Measurements from ENCODE around the gene VPS54.
"Not testable (repeated sequence)": the region's sequence is repeated elsewhere in the genome, so short reads cannot be mapped to it uniquely, and the experiment has no call there.

Gene VPS54

DNA sequence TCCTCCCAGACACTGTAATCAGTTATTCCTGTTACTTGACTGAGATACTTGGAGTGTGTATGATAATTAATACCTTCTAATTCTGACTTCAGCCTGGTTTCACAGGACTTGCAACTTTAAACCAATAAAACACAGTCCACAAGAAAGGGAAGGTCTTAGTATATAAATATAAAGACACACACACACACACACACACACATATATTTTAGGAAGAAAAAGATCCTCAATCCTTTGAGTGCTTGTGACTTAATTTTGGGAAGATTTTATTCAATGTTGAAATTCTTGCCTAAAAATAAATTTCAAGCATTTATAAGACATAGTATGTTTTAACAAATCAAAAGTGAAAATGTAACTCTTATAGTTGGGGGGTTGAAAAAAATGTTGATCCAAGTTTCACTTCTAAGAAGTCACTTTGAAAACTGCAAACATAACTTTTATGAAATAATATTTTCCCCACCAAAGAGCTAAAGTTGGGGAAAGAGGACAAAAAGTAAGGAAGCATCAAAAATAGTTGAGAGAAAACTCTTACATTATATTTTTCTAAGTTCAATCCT is 824 bp upstream of the VPS54 start:
- DNase-seq = no peak

DNA sequence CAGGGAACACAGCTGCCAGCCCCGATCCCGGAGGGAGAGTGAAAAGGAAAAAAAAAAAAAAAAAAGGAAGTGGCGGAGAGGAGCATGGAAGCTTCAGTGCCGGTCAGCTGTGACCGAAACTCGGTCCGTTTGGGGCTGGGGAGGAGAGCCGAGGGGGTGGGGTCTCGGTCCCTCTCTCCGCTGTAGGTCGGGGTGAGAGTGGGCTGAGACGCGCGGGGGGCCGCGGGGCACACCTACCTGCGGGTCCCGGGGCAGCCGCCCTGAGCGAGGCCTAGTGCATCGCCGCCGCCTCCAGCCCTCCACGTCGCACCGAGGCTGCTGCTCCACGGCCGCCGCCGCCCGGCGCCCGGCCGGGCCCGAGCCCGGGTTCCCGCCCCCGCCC is 536 bp downstream of the VPS54 start:
- DNase-seq = no peak

DNA sequence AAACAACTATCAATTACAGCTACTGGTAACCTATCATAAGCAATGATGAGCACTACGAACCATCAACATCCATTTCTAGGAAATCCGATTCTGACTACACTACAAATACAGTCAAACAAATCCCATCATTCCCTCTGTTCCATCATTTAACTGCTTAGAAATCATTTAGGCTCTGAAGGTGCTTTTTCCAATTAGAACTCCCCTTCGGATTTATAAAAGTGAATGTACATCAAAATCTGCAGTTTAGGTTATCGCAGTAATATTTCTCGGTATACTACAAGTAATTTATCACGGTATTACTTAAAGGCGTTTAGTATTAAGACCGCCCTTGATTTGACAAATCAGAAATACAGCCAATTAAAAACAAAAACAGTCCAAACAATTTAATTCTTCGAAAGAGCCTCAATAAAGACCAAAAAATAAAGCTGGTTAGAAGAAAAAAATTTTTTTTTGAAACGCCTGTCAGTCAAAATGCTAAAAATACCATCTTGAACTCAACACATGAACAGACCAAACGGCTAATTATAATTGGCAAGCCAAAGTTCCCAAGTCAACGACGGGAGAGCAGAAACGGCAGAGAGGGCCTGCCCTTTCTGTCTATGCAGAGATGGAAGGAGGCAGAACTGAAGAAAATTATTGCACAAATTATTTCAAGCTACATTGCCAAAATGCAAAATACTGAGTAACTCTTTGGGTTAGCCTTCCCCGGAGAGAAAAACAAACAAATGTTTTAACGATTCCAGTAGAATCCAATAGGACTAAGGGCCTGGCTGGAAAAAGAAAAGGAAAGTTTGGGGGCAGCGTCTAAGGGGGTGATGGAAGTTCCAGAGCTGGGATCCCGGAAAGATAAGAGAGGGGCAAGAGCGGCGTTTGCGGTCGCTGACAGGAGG is 1.2 kb downstream of the VPS54 start:
- peak; percentile 52 for DNase-seq

DNA sequence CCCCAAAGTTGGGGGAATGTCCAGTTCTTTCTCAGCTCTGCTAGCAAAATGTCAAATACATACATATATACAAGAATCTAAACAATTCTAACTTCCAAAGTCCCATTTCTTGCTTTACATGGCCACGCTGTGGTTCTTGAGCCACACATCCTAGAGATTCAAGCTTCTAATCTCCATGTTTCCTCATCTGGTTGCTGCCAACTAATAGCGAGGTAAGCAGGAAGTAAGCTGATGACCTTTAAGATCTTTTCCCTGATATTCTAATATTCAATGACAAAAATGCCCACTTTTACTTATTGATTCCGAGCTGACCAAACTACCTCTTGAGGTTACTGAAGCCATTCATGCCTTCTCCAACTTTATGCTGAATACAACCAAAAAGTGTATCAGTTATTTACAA is 3.3 kb downstream of the VPS54 start:
- DNase-seq = peak; percentile 8

DNA sequence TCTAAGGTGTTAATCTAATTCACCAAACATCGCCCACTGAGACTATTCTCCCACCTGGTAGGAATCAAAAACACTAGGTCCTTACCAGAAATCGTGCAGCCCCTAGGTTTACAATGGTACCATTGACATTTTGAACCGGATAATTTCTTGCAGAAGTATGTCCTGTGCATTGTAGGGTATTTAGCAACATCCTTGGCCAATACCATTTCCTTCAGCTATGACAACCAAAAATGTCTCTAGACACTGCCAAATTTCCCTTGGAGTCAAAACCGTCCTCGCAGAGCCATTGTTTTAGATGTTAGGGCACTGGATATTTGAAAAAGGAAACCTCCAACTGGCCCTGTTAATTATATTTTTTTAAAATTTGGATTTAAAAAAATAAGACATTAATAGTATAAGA is 3.8 kb downstream of the VPS54 start:
- DNase-seq = no peak

DNA sequence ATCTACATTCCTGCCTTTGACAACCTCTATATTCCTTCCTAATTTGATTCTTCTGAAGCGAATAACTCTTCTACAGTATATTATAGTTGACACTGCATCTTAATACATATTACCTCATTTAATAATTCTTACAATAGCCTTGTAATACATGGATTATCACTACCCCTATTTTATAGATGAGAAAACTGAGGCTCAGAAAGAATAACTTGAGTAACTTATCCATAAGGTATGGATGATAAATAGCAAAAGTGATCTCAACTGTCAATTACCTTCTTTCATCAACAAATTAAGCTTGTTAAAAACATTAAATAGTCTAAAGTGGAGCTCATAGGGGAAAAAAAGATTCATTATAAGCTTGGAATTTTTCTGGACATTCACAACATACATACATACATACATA is 4.6 kb downstream of the VPS54 start:
- no peak for DNase-seq

DNA sequence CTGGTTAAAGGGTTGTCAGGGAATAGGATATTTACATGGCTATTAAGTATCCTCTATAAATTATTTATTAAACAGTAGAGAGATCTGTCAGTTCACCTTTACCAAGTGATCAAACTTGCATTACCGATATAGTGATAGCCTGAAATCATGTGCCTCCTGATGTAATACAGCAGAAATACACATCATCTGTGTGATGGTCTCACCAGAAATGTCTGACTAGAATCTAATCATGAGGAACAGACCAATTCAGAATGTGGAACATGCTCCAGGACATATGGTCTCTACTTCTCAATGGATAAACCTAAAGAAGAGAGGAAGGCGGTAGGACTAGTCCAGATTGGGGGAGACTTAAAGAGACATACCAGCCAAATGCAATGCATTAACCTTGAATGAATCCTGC is 6.2 kb downstream of the VPS54 start:
- no peak for DNase-seq

DNA sequence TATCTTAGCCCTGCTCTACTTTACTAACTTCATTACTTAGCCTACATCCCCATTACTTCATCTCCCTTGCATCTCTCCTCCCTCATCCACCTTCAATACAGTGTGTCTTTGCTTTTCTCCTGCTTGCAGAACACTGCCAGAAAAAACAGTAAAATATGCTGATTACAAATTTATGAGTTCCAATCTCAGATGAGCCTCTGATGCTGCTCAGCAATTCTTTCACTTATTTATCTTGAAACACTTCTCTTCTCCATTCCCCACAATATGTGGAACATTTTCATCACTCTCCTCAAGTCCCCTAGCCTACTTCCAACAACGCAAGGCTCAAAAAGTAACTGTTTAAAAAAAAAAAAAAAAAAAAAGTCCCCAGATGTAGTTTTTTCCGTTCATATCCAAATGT is 7.1 kb downstream of the VPS54 start:
- no peak for DNase-seq

DNA sequence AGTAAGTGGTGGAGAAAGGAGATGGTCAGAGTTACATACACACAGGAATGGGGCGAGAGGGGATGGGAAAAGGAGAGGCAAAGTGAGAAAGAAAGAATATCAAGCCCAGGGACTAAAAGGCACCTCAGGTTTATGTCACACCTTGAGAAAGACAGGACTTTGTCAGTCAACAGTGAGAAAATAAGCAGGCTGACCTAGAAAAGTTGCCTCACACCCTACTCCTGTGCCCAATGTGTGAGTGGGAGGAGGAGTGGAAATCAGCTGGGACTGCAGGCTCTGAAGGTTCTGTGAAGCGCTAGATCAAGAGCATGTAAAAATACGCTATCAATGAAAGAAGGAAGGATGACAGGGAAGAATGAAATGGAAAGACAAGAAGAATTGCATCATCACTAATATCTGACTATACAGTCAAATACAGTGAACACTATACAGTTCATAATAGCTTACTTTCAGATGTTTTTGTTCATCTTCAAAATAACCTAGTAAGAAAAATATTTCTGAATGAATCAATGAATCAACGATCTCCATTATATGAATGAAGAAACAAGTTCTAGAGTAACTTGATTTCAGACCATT is 10.7 kb downstream of the VPS54 start:
- DNase-seq = no peak

DNA sequence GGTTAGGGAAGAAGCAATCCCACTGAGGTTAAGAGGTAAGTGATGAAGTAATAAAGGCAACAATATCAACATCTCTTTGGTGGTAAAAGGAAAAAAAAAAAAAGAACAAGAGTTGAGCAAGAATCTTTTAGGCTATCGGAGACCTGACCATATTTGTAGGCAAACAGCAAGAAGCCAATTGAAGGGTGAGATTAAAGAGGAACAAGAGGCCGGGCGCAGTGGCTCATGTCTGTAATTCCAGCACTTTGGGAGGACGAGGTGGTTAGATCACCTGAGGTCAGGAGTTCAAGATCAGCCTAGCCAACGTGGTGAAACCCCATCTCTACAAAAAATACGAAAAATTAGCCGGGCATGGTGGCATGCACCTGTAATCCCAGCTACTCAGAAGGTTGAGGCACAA is 11.3 kb downstream of the VPS54 start:
- no peak for DNase-seq

DNA sequence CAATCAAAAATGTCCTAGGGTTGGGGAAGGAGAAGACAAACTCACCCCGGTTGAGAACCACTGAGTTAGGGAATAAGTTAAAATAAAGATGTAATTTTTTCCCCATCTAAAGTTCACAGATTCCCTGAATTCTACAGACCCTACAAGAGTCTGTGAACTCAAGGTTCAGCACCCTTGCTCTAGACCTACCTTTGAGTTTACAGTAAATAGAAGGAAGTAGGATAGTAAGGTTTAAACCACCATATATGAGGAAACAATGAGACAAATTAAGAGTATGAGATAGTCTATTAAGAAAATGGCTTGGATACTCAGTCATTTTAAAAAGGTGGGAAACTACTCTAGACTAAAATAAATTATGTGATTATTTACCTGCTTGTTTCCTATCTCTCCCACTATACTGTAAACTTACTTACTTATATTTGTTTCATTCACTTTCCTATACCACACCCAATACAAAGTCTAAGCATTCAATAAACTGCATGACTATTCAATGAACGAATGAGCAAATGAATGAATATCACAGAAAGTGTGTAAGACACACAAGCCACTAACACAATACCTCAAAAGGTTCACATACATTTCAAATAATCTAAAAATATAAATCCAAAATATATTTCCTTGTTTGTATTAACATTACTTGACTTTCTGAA is 13.4 kb downstream of the VPS54 start:
- DNase-seq = no peak

DNA sequence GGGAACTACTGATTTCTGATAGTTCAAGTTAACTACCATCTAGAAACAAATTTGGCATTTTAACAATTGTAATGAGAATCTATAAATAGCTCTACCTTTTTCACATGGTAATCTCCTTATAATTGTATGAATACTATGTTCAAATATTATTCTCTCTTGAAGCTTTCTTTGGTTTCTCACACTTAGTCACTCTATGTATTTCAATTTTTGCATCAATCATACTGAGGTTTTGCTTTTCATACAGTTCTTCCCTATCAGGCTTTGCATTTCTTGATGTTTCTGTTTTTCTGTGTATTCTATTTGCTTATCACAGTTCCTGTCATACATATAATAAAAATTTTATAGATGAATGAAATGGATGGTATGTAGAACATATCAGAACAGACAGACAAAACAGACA is 16.0 kb downstream of the VPS54 start:
- no peak for DNase-seq

DNA sequence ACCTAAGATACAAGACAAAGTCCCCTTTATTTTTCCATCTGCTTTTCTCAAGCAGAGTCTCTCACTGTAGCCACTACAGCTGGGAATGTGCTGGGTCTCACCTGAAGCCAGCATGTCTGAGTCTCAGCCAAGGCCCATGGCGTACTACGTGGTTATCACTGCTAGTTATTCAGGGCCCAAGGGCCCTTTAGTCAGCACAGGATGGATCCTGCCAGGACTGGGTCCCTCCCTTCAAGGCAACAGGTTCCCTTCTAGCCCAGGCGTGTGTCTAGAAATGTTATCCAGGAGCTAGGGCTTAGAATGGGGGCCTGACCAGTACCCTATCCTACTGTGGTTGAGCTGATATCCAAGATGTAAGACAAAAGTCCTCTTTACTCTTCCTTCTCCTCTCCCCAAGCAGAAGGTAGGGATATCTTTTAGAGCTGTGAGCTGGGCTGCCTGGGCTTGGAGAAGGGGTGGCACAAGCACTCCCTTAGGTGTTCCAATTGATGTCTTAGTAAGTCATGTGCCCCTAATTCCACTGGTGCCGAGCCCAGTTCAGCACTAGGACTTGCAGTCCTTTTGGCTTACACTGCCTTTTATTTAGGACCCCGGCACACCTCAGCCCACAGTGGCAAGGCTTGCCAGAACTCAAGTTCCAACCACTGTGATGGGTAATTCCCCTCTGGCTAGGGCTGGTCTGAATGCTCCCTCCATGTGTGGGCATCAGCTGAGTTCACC is 17.7 kb downstream of the VPS54 start:
- no peak for DNase-seq

DNA sequence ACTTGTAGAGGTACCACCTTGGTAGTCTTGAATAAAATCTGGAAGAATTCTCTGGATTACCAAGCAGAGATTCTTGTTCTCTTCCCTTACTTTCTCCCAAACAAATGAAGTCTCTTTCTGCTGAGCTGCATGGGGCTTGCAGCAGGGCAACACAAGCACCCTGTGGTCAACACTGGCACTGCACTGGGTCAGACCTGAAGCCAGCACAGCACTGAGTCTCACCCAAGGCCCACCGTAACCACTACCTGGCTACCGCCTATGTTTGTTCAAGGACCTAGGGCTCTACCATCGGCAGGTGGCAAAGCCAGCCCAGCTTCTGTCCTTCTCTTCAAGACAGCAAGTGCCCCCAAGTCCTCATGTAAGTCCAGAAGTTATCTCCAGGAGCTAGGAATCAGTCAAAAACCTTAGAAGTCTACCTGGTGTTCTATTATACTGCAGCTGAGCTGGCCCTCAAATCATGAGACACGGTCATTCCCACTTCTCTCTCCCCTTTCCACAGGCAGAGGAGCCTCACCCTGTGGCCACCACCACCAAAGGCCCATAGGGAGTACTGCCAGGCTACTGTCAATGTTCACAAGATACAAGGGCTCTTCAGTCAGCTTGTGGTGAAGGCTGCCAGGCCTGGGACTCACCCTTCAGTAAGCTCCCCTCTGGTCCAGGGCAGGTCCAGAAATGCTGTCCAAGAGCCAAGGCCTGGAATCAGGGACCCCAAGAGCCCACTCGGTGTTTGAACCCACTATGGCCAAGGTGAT is 18.4 kb downstream of the VPS54 start:
- DNase-seq = no peak

DNA sequence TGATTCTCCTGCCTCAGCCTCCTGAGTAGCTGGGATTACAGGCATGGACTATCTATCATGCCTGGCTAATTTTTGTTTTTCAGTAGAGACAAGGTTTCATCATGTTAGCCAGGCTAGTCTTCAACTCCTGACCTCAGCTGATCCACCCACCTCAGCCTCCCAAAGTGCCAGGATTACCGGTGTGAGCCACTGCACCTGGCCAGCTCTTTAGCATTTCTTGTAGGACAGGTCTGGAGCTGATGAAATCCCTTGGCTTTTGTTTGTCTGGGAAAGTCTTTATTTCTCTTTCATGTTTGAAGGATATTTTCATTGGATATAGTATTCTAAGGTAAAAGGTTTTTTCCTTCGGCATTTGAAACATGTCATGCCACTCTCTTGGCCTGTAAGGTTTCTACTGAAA is 20.2 kb downstream of the VPS54 start:
- DNase-seq = no peak

DNA sequence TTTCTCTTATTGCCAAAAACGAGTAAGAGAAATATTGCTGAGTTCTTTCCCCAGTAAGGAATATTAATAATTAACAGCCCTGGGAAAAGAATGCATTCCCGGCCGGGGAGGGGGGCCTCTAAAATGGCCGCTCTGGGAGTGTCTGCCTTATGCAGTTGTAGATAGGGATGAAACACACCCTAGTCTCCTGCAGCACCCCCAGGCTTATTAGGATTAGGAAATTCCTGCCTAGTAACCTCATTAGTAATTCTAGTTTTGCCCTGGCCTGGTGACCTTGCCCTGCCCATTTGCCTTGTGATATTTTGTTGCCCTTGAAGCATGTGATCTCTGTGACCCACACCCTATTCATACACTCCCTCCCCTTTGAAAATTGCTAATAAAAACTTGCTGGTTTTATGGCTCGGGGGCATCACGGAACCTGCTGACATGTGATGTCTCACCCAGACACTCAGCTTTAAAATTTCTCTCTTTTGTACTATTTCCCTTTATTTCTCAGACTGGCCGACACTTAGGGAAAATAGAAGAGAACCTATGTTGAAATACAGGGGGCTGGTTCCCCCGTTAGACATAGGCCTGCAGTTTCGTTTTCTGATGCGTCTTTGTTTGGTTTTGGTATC is 22.5 kb downstream of the VPS54 start:
- DNase-seq = not testable (repeated sequence)

DNA sequence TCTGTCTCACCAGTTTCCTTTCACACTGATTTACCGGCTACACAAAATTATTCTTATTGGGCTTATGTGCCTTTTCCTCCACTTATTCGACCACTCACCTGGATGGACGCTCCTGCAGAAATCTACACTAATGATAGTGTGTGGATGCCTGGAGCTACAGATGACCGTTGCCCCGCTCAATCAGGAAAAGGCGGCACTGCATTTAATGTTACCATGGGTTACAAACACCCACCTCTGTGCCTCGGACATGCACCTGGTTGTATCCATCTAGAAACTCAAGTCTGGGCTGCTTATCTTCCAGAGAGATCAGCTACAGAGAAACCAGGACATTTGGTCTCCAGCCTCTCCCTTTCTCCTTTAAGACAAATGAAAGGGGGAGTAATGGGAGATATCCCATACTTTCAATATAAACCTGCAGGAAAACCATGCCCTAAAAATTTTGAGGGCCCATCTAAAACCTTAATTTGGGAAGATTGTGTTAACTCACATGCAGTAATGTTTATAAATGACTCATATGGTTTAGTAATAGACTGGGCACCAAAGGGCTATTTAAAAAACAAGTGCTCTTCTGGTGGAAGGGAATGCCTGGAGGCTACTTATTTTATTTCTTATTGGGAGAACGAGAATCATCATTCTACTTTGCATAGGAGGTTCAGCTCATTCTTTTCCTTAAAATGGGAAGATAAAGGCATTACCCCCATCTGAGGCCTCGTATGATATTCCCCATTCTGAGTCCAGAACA is 24.7 kb downstream of the VPS54 start:
- DNase-seq = peak; percentile 11

DNA sequence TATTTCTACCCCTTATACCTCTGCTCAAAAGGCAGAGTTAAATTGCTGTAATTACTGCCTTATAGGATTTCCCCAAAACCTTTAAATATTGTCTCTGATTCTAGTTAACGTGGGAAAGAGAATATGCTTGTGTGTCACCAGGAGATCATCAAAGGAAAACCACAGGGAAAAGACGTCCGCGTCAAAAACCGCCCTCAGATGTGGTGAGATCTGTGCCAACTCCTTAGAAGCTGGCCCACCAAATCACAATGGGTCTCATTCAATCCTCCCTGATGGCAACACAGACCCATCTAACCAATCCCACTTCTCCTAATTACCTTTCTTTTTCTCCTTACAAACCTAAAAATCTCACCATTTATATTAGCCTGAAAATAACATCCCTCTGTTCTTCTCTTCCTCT is 25.4 kb downstream of the VPS54 start:
- no peak for DNase-seq

DNA sequence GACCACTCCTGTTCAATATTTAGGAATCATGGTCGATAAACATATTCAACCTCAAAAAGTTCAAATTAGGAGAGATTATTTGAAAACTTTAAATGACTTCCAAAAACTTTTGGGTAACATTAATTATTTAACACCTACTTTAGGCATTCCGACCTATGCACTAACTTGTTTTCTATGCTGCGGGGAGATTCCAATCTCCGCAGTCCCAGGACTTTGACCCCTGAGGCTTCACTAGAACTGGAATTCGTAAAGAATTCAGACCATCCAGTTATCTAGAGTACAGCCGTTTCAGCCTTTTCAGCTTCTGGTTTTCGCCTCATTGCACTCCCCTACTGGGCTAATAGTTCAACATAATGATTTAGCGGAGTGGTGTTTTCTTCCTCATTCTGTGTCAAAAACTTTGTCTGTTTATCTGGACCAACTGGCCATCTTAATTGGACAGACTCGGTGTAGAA is 26.1 kb downstream of the VPS54 start:
- DNase-seq = not testable (repeated sequence)

DNA sequence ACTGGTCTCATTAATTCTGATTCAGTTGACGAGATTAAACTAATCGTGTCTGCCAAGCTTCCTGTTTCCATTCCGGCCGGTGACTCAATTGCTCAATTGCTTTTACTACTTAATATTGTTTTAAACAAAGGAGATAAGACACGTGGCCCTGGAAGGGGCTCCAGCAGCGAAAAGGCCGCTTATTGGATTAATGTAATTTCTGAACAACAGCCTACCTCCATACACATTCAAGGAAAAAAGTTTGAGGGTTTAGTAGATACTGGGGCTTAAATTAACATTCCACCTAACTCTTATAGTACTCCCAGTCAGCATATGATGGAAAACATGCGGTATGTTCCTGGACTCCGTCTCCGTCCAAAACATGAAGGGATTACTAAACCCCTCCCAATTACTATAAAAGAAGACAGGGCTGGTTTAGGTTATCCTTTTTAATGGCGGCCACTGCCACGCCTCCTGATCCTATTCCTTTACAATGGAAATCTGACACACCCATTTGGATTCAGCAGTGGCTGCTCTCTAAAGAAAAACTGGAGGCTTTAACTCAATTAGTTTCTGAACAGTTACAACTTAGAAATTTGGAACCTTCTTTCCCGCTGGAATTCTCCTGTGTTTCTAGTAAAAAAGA is 27.1 kb downstream of the VPS54 start:
- no peak for DNase-seq

Data from HCEC 1CT (cell line).